Fibroblast of pulmonary artery (primary cell): ENCODE measurements around the gene ZNF106.

Experiments used
- DNase-seq: peaks from one replicate; pipeline ENCODE4 v3.0.0-alpha.2; 2010; ENCODE audit warnings: low read depth
- H3K4me3 ChIP-seq: replicated peaks from 2 replicates; pipeline ENCODE4 v1.5.1; 2011; ENCODE audit warnings: low read depth, mild to moderate bottlenecking, control low read depth, low read length, moderate library complexity
- CTCF ChIP-seq: IDR thresholded peaks from 2 replicates; pipeline ENCODE4 v1.5.1; 2011; ENCODE audit warnings: mild to moderate bottlenecking, control low read depth, low read length, inconsistent platforms; ENCODE audit errors: missing control alignments

The ZNF106 gene

GRCh38 chr15:42374810-42375209 lies 116.1 kb downstream of the ZNF106 start:
- DNase-seq: no peak
- TF ChIP-seq CTCF: no peak
- no peak overlapping the region for H3K4me3 ChIP-seq

DNA sequence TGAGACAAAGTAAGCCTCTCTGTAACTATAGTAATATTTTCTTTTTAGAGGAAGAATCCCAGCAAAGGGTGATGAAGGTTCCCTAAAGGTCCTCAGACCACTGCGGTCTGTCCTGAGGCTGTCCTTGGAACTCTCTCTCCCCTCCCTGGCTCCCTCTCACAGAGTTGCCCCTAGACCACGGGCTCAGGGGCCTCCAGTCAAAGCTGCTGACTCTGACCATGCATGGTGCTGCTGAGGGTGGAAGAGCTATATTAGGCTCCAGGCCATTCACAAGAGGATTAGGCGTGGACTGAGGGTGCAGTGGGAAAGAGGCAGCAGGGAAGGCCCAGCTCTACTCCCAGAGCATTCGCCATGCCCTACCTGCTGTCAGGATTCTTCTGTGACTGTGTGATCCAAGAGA lies 117.0 kb downstream of the ZNF106 start:
- no peak for DNase-seq
- H3K4me3 ChIP-seq: no peak overlapping the region
- TF ChIP-seq CTCF: no peak

DNA sequence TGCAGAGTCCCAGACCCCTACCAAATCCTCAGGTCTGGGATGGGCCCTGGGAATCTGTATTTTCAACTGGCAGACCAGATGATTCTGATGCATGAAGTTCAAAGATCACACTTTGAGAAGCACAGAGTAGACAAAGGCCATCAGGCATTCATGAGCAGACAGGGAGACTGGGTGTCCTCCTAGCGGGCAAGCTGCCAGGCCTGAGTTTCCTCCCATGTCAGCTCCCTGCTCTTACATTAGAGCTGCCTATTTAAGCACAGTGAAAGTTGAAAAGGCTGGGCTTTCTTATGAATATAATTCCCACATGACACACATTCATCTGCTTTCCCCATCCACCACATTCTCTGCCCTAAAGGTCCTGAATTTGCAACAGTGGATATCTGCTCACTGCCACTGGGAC lies 117.7 kb downstream of the ZNF106 start:
- TF ChIP-seq CTCF: no peak
- no peak for DNase-seq
- H3K4me3 ChIP-seq: no peak overlapping the region

- DNase-seq: peak; percentile 53
- peak; percentile 26 for TF ChIP-seq CTCF
Measured at GRCh38 chr15:42371096-42371495, 119.8 kb downstream of the ZNF106 start.

DNA sequence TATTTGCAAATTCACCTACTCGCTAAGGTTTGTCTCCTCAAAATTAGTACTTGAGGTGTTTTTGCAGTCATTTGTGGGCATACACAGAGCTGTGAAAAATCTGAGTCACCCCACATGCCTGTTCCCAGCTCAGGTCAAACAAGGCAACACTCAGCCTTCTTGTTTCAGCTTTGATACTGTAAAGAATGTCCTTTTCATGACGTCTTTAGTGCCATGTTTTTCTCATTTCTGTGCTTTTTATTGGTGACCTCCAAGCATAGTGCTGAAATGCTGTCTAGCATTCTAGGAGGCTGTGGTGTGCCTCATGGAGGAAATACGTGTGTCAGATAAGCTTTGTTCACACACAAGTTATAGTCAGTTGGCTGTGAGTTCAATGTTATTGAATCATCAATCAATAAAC lies 122.8 kb downstream of the ZNF106 start:
- no peak for DNase-seq
- TF ChIP-seq CTCF: no peak
- no peak overlapping the region for H3K4me3 ChIP-seq

More at GRCh38 chr15:42371096-42371495, 119.8 kb downstream of the ZNF106 start:
- no peak overlapping the region for H3K4me3 ChIP-seq

DNA sequence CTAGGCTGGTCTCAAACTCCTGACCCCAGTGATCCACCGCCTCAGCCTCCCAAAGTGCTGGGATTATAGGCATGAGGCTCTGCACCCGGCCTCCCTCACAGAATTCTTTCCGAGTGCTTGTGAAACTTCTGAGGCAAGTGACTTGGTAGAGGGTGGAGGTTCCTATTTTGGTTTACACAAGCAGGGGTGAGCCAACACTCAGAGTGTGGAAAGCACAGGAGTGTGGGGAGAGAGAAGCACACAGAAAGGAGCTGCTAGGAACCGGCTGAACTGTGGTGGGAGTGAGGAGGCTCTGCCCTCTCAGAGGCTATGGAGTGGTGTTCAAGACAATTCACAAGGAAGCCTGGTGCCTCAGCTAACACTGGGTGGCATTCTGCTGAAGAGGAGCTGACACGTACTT lies 123.9 kb downstream of the ZNF106 start:
- no peak for DNase-seq

More for the DNA sequence above, 123.9 kb downstream of the ZNF106 start:
- no peak overlapping the region for H3K4me3 ChIP-seq
- TF ChIP-seq CTCF: no peak
